Thoracic aorta (tissue), 2 donors: Measurements from ENCODE around the gene TMEM243. TPM values are rescaled to one million over a fixed set of nuclear protein-coding genes. Genes with fewer than 3 reads are reported as not detected.

Experiments
- ATAC-seq: fragments of 150-250 bp; one replicate; pipeline ENCODE4 v1.8.0; 2017; ENCODE audit warnings: low read depth; ENCODE audit not compliant: insufficient number of reproducible peaks, low FRiP score
- DNase-seq: peaks from one replicate; pipeline ENCODE4 v3.0.0-alpha.2; 2020; ENCODE audit warnings: low spot score
- H3K27ac ChIP-seq, 2 donors: fragments of 200-600 bp; sonication (generic); 1 replicate in 1 of 2; 2 replicates in 1 of 2; pipeline ENCODE4 v1.5.1; 2016; ENCODE audit warnings: mild to moderate bottlenecking in 2 of 2, moderate library complexity in 2 of 2
- H3K27me3 ChIP-seq: fragments of 200-600 bp; sonication (generic); replicated peaks from 2 replicates; pipeline ENCODE4 v1.6.0; 2016; ENCODE audit warnings: mild to moderate bottlenecking; ENCODE audit not compliant: insufficient read depth
- H3K36me3 ChIP-seq: fragments of 200-600 bp; sonication (generic); one replicate; pipeline ENCODE4 v1.5.1; 2016
- H3K4me1 ChIP-seq, 2 donors: fragments of 200-600 bp; sonication (generic); 1 replicate in 1 of 2; 2 replicates in 1 of 2; pipeline versions ENCODE4 v1.5.1 to v1.6.0; 2016; ENCODE audit warnings: low read depth in 2 of 2, mild to moderate bottlenecking in 1 of 2; ENCODE audit not compliant: control insufficient read depth in 1 of 2
- H3K4me3 ChIP-seq: fragments of 200-600 bp; sonication (generic); 2 replicates; pipeline ENCODE4 v1.5.1; 2016; ENCODE audit warnings: mild to moderate bottlenecking
- H3K9me3 ChIP-seq: fragments of 200-600 bp; sonication (generic); 2 replicates; pipeline ENCODE4 v1.5.1; 2016
- total RNA-seq, 2 donors: library from RNA; depleted of rRNA; stranded (reverse); fragments of >200 nt; gene quantifications; one replicate each; pipeline versions ENCODE4 v1.1.0 to v1.2.3, GENCODE V29; 2016
- TF ChIP-seq, protein P1 (sequence below): fragments of 200-600 bp; sonication (generic); IDR thresholded peaks from one replicate; pipeline ENCODE4 v1.5.1; 2019; ENCODE audit warnings: antibody characterized with exemption

TMEM243 gene
- total RNA-seq, 2 donors from 2014 or later = 30.6 to 31.3 TPM

DNA sequence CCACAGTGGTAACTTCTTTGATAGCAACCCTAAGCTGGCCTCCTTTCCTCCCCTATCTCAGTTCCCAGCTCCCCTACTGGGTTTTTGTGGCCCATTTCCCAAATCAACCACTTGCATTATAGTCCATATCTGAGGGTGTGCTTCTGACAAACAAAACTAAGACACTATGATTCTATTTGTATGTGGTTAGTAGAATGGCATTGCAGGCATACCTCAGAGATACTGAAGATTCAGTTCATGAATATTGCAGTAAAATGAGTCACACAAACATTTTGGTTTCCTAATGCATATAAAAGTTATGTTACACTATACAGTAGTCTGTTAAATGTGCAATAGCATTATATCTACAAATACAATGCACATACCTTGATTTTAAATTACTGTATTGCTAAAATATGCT lies 15.4 kb upstream of the TMEM243 start:
- Histone ChIP-seq H3K4me1 (peaks cover 10 to 16% of the 10 kb centered on the region in 2 donors), H3K27me3 (no peaks in the 10 kb centered on the region), H3K9me3 (no peaks in the 10 kb centered on the region), H3K4me3 (no peak overlapping the region), H3K36me3 (no peaks in the 10 kb centered on the region), H3K27ac (no peak overlapping the region)
- TF ChIP-seq, protein P1, sequence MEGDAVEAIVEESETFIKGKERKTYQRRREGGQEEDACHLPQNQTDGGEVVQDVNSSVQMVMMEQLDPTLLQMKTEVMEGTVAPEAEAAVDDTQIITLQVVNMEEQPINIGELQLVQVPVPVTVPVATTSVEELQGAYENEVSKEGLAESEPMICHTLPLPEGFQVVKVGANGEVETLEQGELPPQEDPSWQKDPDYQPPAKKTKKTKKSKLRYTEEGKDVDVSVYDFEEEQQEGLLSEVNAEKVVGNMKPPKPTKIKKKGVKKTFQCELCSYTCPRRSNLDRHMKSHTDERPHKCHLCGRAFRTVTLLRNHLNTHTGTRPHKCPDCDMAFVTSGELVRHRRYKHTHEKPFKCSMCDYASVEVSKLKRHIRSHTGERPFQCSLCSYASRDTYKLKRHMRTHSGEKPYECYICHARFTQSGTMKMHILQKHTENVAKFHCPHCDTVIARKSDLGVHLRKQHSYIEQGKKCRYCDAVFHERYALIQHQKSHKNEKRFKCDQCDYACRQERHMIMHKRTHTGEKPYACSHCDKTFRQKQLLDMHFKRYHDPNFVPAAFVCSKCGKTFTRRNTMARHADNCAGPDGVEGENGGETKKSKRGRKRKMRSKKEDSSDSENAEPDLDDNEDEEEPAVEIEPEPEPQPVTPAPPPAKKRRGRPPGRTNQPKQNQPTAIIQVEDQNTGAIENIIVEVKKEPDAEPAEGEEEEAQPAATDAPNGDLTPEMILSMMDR = no peak
- ATAC-seq = no peak
- DNase-seq = no peak

DNA sequence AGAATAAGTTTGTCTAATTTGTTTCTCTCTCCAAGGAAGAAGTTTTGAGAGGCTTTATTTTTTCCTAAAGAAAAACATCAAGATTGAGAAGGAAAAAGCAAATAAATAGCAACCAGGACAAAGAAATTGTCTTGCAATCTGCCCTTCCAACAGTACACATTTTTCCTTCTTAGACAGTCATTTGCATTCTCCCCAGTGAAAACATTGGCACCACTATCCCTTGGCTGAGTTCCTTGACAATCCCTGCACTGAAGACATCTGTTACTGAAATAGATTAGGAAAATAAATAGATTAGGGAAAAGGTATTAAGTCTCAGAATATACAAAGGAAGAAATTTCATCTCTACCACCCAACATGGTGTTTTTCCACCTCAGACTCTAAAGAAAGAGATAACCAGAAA lies 12.2 kb upstream of the TMEM243 start:
- DNase-seq (no peak), ATAC-seq (no peak)
- Histone ChIP-seq H3K27ac (no peak overlapping the region), H3K4me1 (peaks cover 10 to 16% of the 10 kb centered on the region in 2 donors), H3K27me3 (no peaks in the 10 kb centered on the region), H3K36me3 (no peaks in the 10 kb centered on the region), H3K9me3 (no peaks in the 10 kb centered on the region), H3K4me3 (no peak overlapping the region)
- TF ChIP-seq, protein P1 = no peak

DNA sequence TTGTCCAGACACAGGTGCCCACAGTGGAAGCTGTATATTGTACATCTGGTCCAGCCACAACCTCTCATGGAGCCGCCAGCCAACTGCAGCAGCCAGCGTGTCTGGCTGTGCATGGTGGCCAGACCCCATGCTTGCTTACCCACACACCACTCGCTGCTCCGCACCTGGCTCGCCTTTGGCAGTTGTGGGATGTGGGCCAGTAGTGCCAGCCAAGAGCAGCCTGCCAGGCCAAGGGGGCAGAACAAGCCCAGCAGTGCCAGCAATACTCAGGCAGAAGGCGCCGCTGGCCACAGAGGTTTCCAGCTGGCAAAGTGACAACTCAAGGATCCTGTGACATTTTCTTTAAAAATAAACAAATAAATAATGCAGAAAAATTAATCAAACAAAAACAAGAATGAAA lies 11.7 kb upstream of the TMEM243 start:
- no peaks in the 10 kb centered on the region for H3K36me3 ChIP-seq
- no peak for ATAC-seq
- no peak for DNase-seq
- H3K27ac ChIP-seq = no peak overlapping the region
- no peaks in the 10 kb centered on the region for H3K9me3 ChIP-seq
- H3K27me3 ChIP-seq = no peaks in the 10 kb centered on the region
- peaks cover 10 to 16% of the 10 kb centered on the region in 2 donors for H3K4me1 ChIP-seq
- H3K4me3 ChIP-seq = no peak overlapping the region
- TF ChIP-seq, protein P1 = no peak

DNA sequence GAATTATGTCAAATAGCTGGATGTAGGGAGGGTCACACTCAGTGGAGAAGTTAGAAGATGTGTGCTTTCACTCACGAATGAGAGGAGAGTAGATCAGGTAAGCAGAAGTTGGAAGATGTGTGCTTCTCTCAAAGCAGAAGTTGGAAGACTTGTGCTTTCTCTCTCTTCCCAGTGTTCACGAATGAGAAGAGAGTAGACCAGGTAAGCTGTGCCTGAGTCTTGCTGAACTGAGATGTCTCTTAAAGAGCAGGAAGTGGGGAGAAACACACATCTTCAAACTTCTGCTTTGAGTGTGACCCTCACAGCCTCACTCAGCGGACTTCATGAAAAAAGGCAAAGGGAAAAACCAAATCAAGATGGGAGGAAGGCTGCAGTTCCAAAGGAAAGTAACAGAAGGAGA lies 7.0 kb upstream of the TMEM243 start:
- ATAC-seq (no peak), DNase-seq (no peak)
- no peaks in the 10 kb centered on the region for H3K9me3 ChIP-seq
- TF ChIP-seq, protein P1 = no peak
- H3K36me3 ChIP-seq = no peaks in the 10 kb centered on the region
- no peak overlapping the region for H3K4me3 ChIP-seq
- no peaks in the 10 kb centered on the region for H3K27me3 ChIP-seq
- no peak overlapping the region for H3K27ac ChIP-seq
- peaks cover 6 to 10% of the 10 kb centered on the region in 2 donors for H3K4me1 ChIP-seq

DNA sequence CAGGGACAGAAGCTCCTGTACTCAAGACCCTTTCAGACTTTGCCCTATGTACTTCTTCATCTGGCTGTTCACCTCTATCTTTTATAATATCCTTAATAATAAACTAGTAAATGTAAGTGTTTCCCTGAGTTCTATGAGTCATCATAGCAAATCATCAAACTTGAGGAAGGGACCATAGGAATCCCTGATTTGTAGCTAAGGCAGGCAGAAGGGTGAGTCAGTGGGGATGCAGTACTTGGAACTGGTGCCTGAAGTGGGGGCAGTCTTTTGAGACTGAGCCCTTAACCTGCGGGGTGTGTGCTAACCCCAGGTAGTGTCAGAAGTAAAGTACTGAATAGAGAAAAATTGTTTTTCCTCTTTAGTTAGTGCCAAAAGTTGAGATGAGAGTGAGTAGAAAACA lies 6.2 kb upstream of the TMEM243 start:
- no peak overlapping the region for H3K27ac ChIP-seq
- DNase-seq = no peak
- no peaks in the 10 kb centered on the region for H3K36me3 ChIP-seq
- TF ChIP-seq, protein P1 = no peak
- H3K4me1 ChIP-seq = peaks cover 0 to 2% of the 10 kb centered on the region in 2 donors
- no peak for ATAC-seq
- no peaks in the 10 kb centered on the region for H3K27me3 ChIP-seq
- no peak overlapping the region for H3K4me3 ChIP-seq
- no peaks in the 10 kb centered on the region for H3K9me3 ChIP-seq
